MM.1S (cell line): ENCODE measurements around the gene BCCIP.

ENCODE experiments used
- DNase-seq: peaks from one replicate; pipeline ENCODE4 v3.0.0-alpha.2; 2015
- H2AFZ ChIP-seq: fragments of 300-600 bp; sonication (generic); 2 replicates; pipeline ENCODE4 v1.6.0; 2016; ENCODE audit warnings: antibody characterized with exemption, low read length
- H3F3A ChIP-seq: fragments of 300-600 bp; sonication (generic); 2 replicates; pipeline ENCODE4 v1.6.1; 2016; ENCODE audit warnings: mild to moderate bottlenecking, antibody characterized with exemption, low read length, moderate library complexity, mixed read lengths; ENCODE audit not compliant: insufficient read depth
- H3K27ac ChIP-seq: fragments of 300-600 bp; sonication (generic); 2 replicates; pipeline ENCODE4 v1.5.1; 2016; ENCODE audit warnings: mild to moderate bottlenecking, low read length
- H3K27me3 ChIP-seq: fragments of 300-600 bp; sonication (generic); replicated peaks from 2 replicates; pipeline ENCODE4 v1.6.0; 2016; ENCODE audit warnings: low read length; ENCODE audit not compliant: insufficient read depth
- H3K36me3 ChIP-seq: fragments of 300-600 bp; sonication (generic); replicated peaks from 2 replicates; pipeline ENCODE4 v1.6.1; 2016; ENCODE audit warnings: mild to moderate bottlenecking, low read length, mixed read lengths; ENCODE audit not compliant: insufficient read depth
- H3K4me1 ChIP-seq: fragments of 300-600 bp; sonication (generic); 2 replicates; pipeline ENCODE4 v1.6.1; 2016; ENCODE audit warnings: low read length, mixed read lengths
- H3K4me2 ChIP-seq: fragments of 300-600 bp; sonication (generic); 2 replicates; pipeline ENCODE4 v1.6.0; 2016; ENCODE audit warnings: low read depth, low read length
- H3K4me3 ChIP-seq: fragments of 300-600 bp; sonication (generic); 2 replicates; pipeline ENCODE4 v1.5.1; 2016; ENCODE audit warnings: low read length, mixed read lengths
- H3K79me2 ChIP-seq: fragments of 300-600 bp; sonication (generic); 2 replicates; pipeline ENCODE4 v1.6.1; 2016; ENCODE audit warnings: mixed run types, low read length, mixed read lengths
- H3K9ac ChIP-seq: fragments of 300-600 bp; sonication (generic); 2 replicates; pipeline ENCODE4 v1.6.1; 2016; ENCODE audit warnings: low read length, mixed read lengths
- H3K9me2 ChIP-seq: fragments of 300-600 bp; sonication (generic); replicated peaks from 2 replicates; pipeline ENCODE4 v1.6.1; 2016; ENCODE audit warnings: mild to moderate bottlenecking, low read length, mixed read lengths; ENCODE audit not compliant: insufficient read depth
- H3K9me3 ChIP-seq: fragments of 300-600 bp; sonication (generic); replicated peaks from 2 replicates; pipeline ENCODE4 v1.6.1; 2016; ENCODE audit warnings: mild to moderate bottlenecking, low read length, mixed read lengths; ENCODE audit not compliant: insufficient read depth
- H4K20me1 ChIP-seq: fragments of 300-600 bp; sonication (generic); 2 replicates; pipeline ENCODE4 v1.6.1; 2016; ENCODE audit warnings: mild to moderate bottlenecking, low read length, moderate library complexity, mixed read lengths; ENCODE audit not compliant: insufficient read depth
- CTCF ChIP-seq: fragments of 300-600 bp; sonication (generic); IDR thresholded peaks from 2 replicates; pipeline ENCODE4 v1.5.1; 2016; ENCODE audit warnings: antibody characterized with exemption, low read length, mixed read lengths
- EZH2 ChIP-seq: fragments of 300-600 bp; sonication (generic); optimal IDR thresholded peaks from 2 replicates; pipeline ENCODE3; 2017; ENCODE audit warnings: low read depth, mild to moderate bottlenecking, antibody characterized with exemption, low read length, mixed read lengths
- EZH2phosphoT487 ChIP-seq: fragments of 300-600 bp; sonication (generic); IDR thresholded peaks from 2 replicates; pipeline ENCODE4 v1.6.1; 2018; ENCODE audit warnings: antibody characterized with exemption, low read length

BCCIP gene

GRCh38 chr10:125775491-125776106 is 47.7 kb upstream of the BCCIP start, which contains the start of gene MMP21:
Gene MMP21 (minus strand): TSS chr10:125775821. CDS start chr10:125775821, 0 bp downstream.
- Histone ChIP-seq H3K79me2 (no peaks in the 10 kb centered on the region), H2AFZ (no peak within 1 kb of the TSS), H3K4me3 (no peak within 1 kb of the TSS), H4K20me1 (no peaks in the 10 kb centered on the region), H3K27me3 (no peaks in the 10 kb centered on the region), H3K36me3 (no peaks in the 10 kb centered on the region), H3K4me1 (no peaks in the 10 kb centered on the region), H3F3A (no peaks in the 10 kb centered on the region), H3K27ac (no peak within 1 kb of the TSS), H3K9me2 (no peaks in the 10 kb centered on the region), H3K9me3 (no peaks in the 10 kb centered on the region), H3K4me2 (no peak within 1 kb of the TSS), H3K9ac (no peak within 1 kb of the TSS)
- TF ChIP-seq EZH2 = no peak
- no peak for TF ChIP-seq CTCF
- TF ChIP-seq EZH2phosphoT487 = no peak
- DNase-seq = no peak

GRCh38 chr10:125777806-125778205 is 45.5 kb upstream of the BCCIP start:
- no peaks in the 10 kb centered on the region for H4K20me1 ChIP-seq
- DNase-seq = no peak
- no peak overlapping the region for H2AFZ ChIP-seq
- H3K36me3 ChIP-seq = no peaks in the 10 kb centered on the region
- no peaks in the 10 kb centered on the region for H3F3A ChIP-seq
- no peak overlapping the region for H3K9ac ChIP-seq
- H3K27me3 ChIP-seq = no peaks in the 10 kb centered on the region
- TF ChIP-seq CTCF (no peak), EZH2phosphoT487 (no peak), EZH2 (no peak)
- no peaks in the 10 kb centered on the region for H3K79me2 ChIP-seq
- no peak overlapping the region for H3K27ac ChIP-seq
- no peak overlapping the region for H3K4me3 ChIP-seq
- H3K9me2 ChIP-seq = no peaks in the 10 kb centered on the region
- no peaks in the 10 kb centered on the region for H3K9me3 ChIP-seq
- H3K4me2 ChIP-seq = no peak overlapping the region
- no peaks in the 10 kb centered on the region for H3K4me1 ChIP-seq

DNA sequence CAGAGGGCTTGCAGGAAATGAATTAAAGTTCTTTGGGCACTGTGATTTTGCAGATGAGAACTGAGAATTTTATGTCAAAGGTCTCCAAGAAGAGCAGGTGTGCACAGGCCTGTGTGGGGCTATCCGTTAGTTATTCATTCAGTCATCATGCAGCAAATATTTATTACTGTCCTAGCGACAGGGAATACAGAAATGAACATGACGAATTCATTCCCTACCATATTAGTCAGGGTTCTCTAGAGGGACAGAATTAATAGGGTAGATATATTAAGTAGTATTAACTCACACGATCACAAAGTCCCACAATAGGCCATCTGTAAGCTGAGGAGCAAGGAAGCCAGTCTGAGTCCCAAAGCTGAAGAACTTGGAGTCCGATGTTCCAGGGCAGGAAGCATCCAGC is 44.8 kb upstream of the BCCIP start:
- H3K79me2 ChIP-seq = no peaks in the 10 kb centered on the region
- TF ChIP-seq EZH2phosphoT487 (no peak), EZH2 (no peak), CTCF (no peak)
- DNase-seq = no peak
- no peak overlapping the region for H3K9ac ChIP-seq
- H3K27me3 ChIP-seq = no peaks in the 10 kb centered on the region
- peaks cover 2% of the 10 kb centered on the region; the same call in 1 of the 2 replicates for H3K4me1 ChIP-seq
- H3K36me3 ChIP-seq = no peaks in the 10 kb centered on the region
- no peak overlapping the region for H3K4me2 ChIP-seq
- H3K9me3 ChIP-seq = no peaks in the 10 kb centered on the region
- no peak overlapping the region for H3K4me3 ChIP-seq
- H2AFZ ChIP-seq = no peak overlapping the region
- H3F3A ChIP-seq = no peaks in the 10 kb centered on the region
- no peaks in the 10 kb centered on the region for H3K9me2 ChIP-seq
- no peak overlapping the region for H3K27ac ChIP-seq
- no peaks in the 10 kb centered on the region for H4K20me1 ChIP-seq
